CD4-positive, alpha-beta T cell treated with Interleukin-2 at 100 ng/mL for 4 hours (primary cell): Measurements from ENCODE around the gene DNPEP.
"Not testable (repeated sequence)": the region's sequence is repeated elsewhere in the genome, so short reads cannot be mapped to it uniquely, and the experiment has no call there.

ENCODE experiments used
- DNase-seq: peaks from one replicate; pipeline ENCODE4 v3.0.0-alpha.2; 2020; ENCODE audit warnings: low spot score

The DNPEP gene

DNA sequence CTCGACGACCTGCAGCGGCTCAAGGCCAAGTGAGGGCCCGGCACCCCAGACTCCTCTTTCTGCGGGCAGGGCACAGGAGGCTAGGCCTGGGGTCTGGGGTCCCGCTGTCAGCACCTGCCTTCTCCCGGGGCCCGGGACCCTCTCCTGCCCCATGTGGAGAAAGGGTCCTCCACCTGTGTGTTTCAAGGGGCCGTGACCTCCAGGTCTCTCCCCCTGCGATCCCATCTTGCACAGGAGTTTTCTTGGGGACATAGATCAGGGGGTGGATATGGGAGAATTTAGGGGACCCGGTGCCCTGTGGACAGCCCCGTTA lies 31.3 kb upstream of the DNPEP start:
- DNase-seq: no peak

DNA sequence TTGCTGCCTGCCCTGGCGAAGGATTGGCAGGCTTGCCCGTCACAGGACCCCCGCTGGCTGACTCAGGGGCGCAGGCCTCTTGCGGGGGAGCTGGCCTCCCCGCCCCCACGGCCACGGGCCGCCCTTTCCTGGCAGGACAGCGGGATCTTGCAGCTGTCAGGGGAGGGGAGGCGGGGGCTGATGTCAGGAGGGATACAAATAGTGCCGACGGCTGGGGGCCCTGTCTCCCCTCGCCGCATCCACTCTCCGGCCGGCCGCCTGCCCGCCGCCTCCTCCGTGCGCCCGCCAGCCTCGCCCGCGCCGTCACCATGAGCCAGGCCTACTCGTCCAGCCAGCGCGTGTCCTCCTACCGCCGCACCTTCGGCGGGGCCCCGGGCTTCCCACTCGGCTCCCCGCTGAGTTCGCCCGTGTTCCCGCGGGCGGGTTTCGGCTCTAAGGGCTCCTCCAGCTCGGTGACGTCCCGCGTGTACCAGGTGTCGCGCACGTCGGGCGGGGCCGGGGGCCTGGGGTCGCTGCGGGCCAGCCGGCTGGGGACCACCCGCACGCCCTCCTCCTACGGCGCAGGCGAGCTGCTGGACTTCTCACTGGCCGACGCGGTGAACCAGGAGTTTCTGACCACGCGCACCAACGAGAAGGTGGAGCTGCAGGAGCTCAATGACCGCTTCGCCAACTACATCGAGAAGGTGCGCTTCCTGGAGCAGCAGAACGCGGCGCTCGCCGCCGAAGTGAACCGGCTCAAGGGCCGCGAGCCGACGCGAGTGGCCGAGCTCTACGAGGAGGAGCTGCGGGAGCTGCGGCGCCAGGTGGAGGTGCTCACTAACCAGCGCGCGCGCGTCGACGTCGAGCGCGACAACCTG lies 30.7 kb upstream of the DNPEP start, which contains the start of gene DES:
TSS of gene DES (plus strand) at position 223 of the 857 bp plus-strand sequence. CDS start at position 309, 86 bp downstream.
- no peak for DNase-seq

DNA sequence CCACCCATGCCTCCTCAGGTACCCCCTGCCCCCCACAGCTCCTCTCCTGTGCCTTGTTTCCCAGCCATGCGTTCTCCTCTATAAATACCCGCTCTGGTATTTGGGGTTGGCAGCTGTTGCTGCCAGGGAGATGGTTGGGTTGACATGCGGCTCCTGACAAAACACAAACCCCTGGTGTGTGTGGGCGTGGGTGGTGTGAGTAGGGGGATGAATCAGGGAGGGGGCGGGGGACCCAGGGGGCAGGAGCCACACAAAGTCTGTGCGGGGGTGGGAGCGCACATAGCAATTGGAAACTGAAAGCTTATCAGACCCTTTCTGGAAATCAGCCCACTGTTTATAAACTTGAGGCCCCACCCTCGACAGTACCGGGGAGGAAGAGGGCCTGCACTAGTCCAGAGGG lies 29.7 kb upstream of the DNPEP start:
- no peak for DNase-seq

DNA sequence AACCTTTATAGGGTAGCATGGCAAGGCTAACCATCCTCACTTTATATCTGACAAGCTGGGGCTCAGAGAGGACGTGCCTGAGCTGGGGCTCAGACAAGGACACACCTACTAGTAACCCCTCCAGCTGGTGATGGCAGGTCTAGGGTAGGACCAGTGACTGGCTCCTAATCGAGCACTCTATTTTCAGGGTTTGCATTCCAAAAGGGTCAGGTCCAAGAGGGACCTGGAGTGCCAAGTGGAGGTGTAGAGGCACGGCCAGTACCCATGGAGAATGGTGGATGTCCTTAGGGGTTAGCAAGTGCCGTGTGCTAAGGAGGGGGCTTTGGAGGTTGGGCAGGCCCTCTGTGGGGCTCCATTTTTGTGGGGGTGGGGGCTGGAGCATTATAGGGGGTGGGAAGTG lies 29.2 kb upstream of the DNPEP start:
- no peak for DNase-seq

DNA sequence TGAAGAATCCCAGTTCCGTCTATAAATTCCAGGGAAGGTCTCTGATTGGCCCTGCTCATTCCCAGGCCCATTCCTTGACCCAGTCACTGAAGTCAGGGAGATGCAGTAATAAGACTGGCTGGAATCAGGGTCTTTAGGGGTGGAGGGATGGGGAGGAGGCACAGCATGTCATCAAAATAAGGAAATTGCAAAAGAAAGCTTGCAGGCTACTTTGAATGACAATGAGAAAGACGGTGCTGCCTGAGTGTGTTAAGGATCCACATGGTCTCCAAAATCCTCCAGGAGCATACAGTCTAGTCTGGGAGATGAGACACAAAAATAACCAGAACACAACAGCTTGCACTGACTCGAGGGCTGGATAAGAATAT lies 28.5 kb upstream of the DNPEP start:
- DNase-seq: no peak

DNA sequence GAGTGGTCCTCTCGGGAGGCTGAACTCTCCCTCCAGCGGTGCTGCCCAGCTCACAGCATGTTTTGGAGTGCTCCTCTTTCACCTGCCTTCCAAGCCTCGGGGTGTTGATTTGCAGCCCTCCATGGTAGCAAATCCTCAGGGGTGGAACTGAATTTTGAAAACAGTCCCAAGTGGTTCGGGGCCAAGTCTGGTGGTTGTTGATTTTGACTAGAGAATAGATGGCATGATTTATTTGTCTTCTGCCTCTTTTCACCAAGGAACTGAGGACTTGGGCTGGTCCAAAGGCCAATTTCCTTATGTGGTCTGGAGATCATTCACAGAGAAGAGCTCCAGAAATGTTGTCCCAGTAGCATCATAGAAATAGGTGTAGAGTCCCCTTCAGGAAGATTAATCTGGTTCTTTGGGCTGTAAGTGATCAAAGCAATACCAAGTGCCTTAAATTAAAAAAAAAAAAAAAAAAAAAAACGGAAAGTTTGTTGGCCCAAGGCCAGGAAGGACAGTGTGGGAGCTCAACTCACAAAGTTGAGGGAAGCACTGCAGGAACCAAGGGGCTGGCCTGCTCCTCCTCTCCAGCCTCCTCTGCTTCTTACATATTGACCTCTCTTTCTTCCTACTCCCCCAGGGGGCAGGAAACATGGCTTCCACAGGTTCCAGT lies 28.0 kb upstream of the DNPEP start:
- DNase-seq: no peak

DNA sequence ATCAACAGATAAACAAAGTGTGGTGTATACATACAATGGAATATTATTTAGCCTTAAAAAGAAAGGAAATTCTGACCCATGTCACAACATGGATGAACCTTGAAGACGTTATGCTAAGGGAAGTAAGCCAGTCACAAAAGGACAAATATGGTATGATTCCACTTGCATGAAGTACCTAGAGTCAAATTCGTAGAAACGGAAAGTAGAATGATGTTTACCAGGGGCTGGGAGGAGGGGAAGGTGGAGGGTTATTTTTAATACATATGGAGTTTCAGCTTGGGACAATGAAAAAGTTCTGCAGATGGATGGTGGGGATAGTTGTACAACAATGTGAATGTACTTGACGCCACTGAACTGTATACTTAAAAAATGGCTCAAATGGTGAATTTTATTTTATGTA lies 27.1 kb upstream of the DNPEP start:
- DNase-seq: no peak

DNA sequence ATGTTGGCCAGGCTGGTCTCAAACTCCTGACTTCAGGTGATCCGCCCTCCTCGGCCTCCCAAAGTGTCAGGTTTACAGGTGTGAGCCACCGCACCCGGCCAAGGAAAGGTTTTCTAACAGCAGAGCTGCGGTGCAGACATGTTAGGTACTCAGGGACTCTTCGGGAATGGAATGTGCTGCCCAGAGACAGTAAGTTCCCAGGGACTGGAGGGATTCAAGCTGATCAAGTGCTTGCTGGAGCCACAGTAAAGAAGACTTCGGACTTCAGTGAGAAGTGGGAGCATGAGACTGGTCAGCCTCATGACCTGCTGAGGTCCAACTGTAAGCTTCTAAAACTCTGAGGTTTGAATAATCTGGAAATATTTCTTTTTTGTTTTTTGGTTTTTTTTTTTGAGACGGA lies 22.7 kb upstream of the DNPEP start:
- DNase-seq: no peak

DNA sequence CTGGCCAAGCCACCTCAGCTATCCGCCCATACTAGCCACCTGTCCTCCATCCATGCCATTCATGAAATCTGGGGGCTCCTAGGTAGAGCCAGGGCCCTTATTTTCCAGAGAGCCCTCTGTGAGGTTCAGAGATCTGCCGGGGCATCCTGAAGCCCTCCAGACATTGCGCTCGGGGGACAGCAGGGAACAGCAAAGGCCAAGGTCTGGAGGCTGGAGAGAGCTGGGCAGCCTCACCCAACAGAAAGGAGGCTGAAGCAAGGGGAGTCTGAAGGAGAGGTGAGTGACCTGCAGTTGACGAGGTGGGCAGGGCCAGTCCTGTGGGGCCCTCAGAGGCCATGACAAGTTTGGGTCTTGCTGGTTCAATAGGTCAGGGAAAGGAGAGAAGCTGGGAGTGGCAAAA lies 21.9 kb upstream of the DNPEP start:
- no peak for DNase-seq

DNA sequence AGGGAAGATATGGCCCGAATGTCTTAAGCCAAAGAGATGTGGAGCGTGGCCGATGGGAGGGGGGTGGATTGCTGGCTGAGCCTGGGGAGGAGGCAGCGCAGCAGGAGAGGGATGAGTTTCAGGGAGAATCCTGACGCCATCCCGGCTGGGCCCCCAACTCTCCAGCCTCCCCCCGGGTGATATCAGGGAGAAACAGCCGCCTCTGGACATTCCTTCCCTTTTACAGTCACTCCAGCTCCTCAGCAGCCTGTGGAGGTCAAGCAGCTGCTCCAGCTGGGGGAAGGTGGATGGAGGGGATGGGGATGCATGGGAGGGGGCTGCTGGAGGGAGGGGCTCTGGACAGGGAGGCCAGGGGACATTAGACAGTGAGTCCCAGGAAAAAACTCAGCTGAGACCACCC lies 20.9 kb upstream of the DNPEP start:
- DNase-seq: no peak

DNA sequence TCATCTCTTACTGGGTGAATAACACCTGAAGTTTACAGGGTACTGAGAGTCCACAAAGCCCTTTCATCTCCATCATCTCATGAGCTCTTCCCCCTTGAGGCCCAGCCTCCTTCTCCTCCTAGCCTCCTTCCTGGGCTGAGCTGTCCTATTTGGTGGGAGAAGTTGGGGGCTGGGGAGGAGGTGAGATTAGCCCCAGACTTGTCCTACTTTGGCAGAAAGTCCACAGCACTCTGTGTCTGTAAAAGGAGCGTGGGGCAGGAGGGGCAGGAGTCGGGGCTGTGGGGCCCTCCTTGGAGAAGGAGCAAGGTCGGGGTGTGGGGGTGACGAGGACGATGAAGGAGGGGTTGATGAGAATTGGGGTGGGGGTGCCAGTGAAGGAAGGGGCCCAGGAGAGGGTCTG lies 20.5 kb upstream of the DNPEP start:
- DNase-seq: no peak

DNA sequence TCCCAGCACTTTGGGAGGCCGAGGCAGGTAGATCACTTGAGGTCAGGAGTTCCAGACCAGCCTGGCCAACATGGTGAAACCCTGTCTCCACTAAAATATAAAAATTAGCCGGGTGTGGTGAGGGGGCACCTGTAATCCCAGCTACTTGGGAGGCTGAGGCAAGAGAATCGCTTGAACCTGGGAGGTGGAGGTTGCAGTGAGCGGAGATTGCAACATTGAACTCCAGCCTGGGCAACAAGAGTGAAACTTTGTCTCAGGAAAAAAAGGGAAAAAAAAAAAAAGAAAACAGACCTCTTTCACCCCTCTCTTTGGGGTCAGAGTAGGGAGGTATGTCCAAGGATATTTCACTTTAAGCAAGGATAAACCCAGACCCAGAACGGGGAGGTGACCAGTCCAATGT lies 19.6 kb upstream of the DNPEP start:
- DNase-seq: not testable (repeated sequence)

DNA sequence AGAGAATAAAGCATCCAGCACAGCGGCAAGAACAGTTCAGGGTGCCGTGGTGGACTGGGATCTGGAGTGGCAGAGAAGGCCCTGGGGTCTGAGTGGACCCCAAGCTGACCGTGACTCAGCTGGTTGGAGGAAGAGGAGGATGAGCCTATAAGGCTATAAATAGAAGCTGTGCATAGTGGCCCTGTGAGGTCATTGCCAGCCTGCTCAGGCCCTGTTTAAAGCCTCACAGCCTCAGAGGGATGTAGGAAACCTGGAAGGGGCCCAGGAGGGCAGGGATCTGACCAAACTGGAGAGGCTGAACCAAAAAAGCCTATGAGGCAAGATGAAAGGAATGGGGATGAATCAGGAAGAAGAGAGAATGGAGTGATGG lies 19.1 kb upstream of the DNPEP start:
- DNase-seq: no peak

DNA sequence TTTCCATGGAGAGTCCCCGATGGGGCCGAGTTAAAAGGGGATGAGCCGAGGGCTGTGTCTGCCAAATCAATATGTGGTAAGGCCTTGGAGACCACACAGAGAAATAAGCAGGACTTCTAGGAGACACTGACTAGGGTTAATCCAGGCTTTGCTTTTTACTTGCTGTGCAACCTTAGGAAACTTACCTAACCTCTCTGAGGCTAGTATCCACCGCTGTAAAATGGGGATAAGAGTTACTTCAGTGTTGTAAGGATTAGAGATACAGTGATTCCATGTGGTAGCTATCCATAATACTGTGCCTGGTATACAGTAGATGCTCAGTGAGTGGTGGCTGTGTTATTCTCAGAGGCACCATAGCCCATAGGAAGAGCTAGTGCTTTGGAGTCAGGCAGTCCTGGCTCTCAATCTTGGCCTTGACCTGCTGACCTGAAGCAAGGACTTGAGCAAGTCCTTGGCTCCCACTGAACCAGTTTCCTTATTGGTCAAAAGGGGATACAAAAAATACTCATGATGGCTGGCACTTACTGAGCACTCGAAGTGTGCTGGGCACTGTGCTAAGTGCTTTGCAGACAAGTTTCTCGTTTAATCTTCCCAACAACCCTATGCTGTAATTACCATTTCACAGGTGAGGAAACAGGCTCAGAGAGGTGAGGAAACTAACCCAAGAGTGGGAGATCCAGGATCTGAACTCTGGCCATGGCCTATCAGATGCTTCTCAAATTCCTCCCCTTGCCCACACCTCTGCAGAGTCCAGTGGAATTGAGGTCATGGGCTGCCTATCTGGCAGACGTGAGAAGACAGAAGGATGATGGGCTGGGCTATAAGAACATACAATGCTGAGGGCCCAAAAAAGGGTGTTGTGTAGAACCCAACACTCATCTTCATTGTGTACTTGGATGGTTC lies 18.5 kb upstream of the DNPEP start:
- DNase-seq: no peak

DNA sequence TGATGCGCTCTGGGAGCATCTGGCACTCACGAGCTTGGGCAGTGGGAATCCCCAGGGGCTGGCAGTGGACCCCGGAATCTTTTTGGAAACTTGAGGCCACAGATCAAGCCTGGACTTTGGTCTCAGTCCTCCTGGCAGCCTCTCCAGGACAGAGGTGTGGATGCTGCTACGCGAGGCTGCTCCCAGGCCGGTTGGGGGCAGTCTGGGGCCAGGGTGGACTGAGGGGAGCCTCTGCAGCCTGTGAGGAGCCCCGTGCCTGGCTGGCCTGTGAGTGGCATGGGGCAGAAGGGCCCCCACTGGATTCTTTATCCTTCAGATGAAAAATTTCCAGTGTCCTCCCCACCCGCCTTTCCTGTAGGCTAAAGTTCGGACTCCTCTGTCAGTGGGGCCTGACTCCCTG lies 17.7 kb upstream of the DNPEP start:
- no peak for DNase-seq

DNA sequence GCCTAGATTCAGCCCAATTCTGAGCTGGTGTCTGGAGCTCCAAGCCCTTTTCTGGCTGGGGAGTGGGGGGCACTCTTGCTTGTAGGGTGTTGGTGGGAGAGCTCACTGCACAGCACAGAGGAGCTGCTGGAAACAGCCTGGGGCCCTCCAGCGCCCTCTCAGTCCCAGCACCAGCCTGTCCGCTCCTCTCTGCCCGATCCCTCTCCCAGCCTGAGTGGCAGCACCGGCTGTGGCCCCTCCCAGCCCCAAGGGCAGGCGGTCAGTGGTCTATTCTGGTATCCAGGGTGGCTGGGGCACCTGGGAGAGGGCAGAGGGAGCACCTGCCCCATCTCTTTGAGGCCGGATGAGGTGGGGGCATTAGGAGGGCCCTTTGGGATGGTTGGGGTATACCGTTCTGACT lies 17.2 kb upstream of the DNPEP start:
- DNase-seq: no peak

DNA sequence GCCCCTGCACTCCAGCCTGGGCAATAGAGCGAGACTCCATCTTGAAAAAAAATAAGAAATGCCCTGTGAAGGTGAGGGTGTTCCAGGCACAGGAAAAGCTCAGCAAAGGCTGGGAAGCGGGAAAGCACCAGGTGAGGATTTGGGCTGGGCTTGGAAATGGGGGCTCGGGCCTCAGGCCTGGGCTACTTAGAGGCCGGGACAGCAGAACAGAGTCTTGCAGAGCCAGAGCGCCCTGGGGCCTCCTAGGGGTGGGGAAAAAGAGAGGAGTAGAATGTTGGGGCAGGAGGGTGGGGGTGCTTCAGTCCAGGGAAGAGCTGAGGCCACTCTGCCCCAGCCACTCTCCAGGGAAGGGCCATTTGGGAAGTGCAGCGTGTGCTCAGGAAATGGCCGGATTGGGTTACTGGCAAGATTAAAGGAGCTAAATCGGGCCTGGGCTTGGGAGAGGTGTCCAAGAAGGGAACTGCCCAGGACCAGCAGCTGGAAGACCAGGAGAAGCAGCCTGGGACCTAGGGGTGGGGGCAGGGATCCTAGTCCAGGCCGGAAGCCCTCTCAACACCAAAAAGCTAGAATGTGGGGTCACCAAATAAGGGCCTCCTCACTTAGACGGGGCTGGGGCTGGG lies 16.7 kb upstream of the DNPEP start:
- DNase-seq: no peak

DNA sequence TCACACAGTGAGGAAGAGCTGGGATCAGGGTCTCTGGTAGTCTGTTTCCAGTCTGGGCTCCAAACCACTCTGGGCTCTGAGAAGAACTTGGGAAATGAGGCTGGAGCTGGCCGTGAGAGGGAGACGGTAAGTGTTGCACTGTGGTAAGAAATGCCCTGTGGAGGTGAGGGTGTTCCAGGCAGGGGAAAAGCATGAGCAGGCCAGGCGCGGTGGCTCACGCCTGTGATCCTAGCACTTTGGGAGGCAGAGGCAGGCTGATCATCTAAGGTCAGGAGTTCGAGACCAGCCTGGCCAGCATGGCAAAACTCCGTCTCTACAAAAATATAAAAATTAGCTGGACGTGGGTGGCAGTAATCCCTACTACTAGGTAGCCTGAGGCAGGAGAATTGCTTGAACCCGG lies 16.1 kb upstream of the DNPEP start:
- DNase-seq: no peak

DNA sequence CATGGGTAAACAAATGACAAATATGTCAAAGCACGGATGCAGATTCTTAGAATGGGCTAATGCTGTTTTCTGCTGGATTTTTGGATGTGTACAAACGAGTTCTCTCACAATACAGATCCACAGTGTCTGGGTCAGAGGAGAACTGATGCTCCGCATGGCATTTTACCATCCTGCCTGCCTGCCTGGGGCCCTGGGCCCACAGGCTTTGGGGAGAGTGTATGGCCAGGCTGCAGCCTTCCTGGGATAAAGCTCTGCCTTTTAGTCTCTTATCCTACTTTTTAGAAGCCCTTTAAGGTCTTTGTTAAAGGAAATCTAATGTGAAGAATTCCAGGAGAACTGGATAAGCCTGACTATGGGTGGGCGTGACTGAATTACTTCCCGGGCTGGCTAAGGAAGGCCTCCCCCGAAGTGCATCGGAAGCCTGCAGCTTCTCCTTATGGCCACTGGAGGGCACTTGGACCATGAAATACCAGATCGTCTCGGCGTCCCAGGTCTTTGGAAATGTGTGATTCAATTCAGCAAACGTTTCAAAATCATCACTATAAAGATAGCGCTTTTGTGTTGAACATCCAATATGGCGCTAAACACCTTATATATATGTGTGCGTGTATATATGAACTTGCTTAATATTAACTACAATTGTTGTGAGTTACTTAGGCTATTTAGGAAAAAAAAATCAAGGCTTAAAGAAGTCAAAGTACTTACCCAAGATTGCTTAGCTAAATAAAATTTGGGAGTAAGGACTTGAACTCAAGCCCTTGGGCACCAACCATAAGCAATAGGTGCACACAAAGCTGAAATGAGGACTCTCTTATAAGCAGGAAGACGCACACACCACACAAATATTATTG lies 15.2 kb upstream of the DNPEP start:
- DNase-seq: peak; percentile 71

DNA sequence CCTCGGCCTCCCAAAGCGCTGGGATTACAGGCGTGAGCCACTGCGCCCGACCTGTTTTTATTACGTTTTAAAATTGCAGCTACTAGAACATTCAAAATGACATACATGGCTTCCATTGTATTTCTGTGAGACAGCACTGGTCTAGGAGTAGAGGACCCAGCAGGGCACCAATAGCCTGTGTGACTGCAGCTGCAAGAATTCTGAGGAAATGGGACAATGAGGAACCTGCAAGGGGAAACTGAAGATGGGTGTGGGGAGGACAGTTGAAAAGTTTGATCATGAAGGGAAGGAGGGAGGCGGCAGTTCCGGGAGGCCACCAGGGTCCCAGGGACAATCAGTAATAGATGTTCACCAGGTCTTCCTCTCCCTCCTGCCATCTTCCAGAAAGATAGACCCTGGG lies 13.9 kb upstream of the DNPEP start:
- no peak for DNase-seq

DNA sequence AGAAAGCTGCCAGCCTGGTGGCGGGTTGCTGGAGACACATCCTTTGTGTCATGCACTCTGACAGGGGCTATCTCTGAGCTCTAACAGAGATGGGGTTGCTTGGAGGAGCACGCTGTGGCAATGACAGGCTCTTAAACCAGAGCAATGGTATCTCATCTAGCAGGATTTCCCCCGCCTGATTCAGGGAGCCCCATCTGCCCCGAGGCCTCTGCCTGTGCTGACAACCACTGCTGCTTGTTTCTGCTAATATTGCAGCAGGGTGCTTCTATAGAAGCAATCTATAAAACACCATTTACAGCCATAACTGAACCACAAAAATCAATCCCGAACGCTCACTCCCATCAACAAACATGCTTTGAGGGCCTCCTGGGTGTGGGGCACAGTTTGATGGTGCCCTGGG lies 12.8 kb upstream of the DNPEP start:
- DNase-seq: no peak
